Muscle layer of duodenum (tissue), 2 donors: ENCODE measurements around the gene SDK1.

Experiments
- H3K27ac ChIP-seq: one replicate; pipeline ENCODE4 v1.7.0; 2013; ENCODE audit warnings: mild to moderate bottlenecking, low read length
- H3K27me3 ChIP-seq: one replicate; pipeline ENCODE4 v1.7.0; 2013; ENCODE audit warnings: low read depth, mild to moderate bottlenecking, control low read depth, low read length
- H3K36me3 ChIP-seq, 2 donors: one replicate each; pipeline ENCODE4 v1.7.0; 2013; ENCODE audit warnings: low read length in 2 of 2, control low read depth in 1 of 2, mild to moderate bottlenecking in 1 of 2; ENCODE audit not compliant: insufficient read depth in 2 of 2, control insufficient read depth in 1 of 2
- H3K4me1 ChIP-seq, 2 donors: one replicate each; pipeline ENCODE4 v1.7.0; 2013; ENCODE audit warnings: low read length in 2 of 2, mild to moderate bottlenecking in 2 of 2, control low read depth in 1 of 2, moderate library complexity in 1 of 2; ENCODE audit not compliant: insufficient read depth in 2 of 2, control insufficient read depth in 1 of 2
- H3K4me3 ChIP-seq, 2 donors: one replicate each; pipeline ENCODE4 v1.7.0; 2013; ENCODE audit warnings: low read length in 2 of 2, low read depth in 1 of 2, mild to moderate bottlenecking in 1 of 2
- H3K9me3 ChIP-seq, 2 donors: one replicate each; pipeline ENCODE4 v1.7.0; 2013; ENCODE audit warnings: low read length in 2 of 2, control low read depth in 1 of 2, mild to moderate bottlenecking in 1 of 2; ENCODE audit not compliant: control insufficient read depth in 1 of 2
- donor health status: healthy.

SDK1 gene

DNA sequence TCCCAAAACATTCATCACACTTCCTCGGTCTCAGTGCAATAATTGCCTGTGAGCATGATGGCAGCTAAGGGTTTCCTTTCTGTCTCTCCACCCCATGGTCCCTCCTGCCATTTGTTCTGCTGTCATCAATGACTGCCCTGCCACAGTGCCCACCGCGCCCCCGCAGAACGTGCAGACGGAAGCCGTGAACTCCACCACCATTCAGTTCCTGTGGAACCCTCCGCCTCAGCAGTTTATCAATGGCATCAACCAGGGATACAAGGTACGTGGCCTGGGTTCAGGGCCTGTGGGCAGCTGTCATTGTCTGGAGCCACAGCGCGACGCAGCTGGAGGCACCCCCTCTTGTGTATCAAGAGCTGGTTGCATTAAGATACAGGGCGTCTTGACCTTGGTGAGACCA lies 748.1 kb downstream of the SDK1 start:
- no peak overlapping the region for H3K27ac ChIP-seq
- H3K36me3 ChIP-seq = no peaks in the 10 kb centered on the region
- no peaks in the 10 kb centered on the region for H3K9me3 ChIP-seq
- H3K4me3 ChIP-seq = no peak overlapping the region
- no peaks in the 10 kb centered on the region for H3K4me1 ChIP-seq
- no peaks in the 10 kb centered on the region for H3K27me3 ChIP-seq

DNA sequence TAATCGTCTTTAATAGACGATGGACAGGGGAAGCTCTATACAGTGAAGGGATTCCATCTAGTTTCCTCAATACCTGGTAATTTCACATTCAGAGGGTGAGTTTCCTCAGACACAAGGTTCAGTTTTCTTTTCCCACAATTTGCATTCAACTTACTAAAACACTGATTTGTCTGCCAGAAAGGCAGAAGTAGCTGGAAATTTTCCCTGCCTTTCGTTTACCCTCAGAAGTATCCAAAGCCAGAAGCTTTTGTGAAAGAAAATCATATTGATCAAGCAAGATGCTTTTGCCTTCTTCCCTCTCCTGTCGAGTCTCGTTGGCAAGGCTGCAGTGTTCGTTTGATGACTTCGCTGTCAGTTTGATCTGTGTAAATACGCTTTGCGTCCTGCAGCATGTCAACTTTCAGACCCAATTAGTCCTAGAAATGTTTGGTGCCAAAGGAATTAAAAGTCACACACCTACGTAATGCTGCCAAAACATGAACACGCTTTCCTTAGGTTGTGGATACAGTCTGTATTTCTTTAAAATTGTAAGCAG lies 749.1 kb downstream of the SDK1 start:
- no peak overlapping the region for H3K27ac ChIP-seq
- H3K9me3 ChIP-seq = no peaks in the 10 kb centered on the region
- no peaks in the 10 kb centered on the region for H3K4me1 ChIP-seq
- H3K36me3 ChIP-seq = no peaks in the 10 kb centered on the region
- no peak overlapping the region for H3K4me3 ChIP-seq
- no peaks in the 10 kb centered on the region for H3K27me3 ChIP-seq

DNA sequence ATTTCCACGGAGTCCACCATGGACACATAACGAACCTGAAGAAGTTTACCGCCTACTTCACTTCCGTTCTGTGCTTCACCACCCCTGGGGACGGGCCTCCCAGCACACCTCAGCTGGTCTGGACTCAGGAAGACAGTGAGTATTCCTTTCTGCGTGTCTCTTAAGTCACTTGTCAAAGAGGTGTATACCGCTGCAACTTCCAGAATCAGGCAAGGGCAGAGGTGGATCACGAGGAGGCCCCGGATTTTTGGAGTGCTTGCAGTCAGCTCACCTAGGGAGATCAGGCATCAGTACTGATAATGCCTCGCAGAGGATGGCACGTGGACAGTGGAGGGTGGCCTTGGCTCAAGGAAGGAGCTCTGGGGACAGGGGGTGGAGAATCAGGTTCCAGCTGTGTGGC lies 750.6 kb downstream of the SDK1 start:
- no peaks in the 10 kb centered on the region for H3K9me3 ChIP-seq
- no peaks in the 10 kb centered on the region for H3K27me3 ChIP-seq
- H3K27ac ChIP-seq = no peak overlapping the region
- H3K4me3 ChIP-seq = no peak overlapping the region
- no peaks in the 10 kb centered on the region for H3K36me3 ChIP-seq
- no peaks in the 10 kb centered on the region for H3K4me1 ChIP-seq

DNA sequence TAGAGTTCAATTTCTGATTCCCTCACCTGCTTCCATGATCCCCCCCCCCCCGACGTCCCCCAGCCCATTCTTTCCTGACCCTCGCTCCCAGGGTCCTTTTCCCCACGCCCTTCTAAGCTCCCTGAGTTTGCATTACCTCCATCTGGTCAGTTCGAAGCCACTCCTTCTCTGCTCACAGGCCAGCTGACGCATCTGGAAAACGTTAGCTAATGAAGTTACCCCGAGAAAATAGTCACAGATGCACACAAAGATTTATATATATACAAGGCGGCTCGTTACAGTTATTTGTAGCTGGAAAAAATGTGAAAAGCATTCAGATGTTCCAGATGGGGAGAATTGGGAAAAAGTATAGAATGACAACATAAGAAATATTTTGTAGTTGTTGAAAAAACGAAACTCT lies 751.1 kb downstream of the SDK1 start:
- H3K36me3 ChIP-seq = no peaks in the 10 kb centered on the region
- H3K27me3 ChIP-seq = no peaks in the 10 kb centered on the region
- H3K9me3 ChIP-seq = no peaks in the 10 kb centered on the region
- H3K4me3 ChIP-seq = no peak overlapping the region
- H3K27ac ChIP-seq = no peak overlapping the region
- no peaks in the 10 kb centered on the region for H3K4me1 ChIP-seq

DNA sequence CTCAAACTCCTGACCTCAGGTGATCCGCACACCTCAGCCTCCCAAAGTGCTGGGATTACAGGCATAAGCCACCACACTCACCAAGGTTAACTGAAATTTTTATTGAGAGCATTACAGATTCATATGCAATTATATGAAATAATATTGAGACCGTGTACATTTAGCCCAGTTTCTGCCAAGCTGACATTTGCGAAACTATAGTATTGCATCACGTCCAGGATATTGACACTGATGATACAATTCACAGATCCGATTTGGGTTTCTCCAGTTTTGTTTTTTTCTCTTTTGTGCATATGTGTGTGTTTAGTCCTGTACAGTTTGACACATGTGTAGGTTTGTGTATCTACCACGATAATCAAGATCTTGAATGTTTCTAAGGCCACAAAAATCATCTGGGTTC lies 753.1 kb downstream of the SDK1 start:
- Histone ChIP-seq H3K36me3 (no peaks in the 10 kb centered on the region), H3K27me3 (no peaks in the 10 kb centered on the region), H3K4me3 (no peak overlapping the region), H3K4me1 (no peaks in the 10 kb centered on the region), H3K27ac (no peak overlapping the region), H3K9me3 (no peaks in the 10 kb centered on the region)

DNA sequence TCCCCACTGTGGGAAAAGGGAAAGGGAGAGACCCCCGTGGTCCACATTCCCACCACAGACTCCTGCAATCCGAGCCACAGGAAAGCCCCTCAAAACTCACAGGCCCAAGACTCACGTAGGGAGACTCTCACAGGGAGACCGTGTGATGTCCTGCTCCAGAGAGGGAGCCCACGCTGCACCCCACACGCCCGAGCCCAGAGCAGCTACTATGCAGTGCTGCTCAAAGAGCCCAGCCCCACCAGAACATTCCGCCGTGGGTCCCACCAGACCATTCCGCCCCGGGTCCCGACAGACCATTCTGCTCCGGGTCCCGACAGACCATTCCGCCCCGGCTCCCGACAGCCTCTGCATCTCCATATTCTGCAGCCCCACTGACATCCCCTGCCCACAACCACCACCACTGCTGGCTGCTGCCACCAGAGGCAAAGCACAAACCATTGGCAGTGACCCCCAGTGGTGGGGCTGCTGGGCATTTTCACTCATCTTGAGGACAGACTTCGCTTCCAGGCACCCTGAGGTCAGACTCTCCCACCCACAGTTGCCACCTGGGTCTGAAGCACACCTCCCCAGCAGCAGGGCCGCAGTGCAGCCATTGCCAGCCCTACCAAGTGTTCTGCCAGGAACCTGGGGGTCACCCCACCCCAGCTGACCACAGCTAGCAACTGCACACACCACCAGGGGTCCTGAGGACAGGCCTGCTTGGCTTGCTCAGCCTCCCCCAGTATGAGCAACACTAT lies 755.7 kb downstream of the SDK1 start:
- no peaks in the 10 kb centered on the region for H3K4me1 ChIP-seq
- no peaks in the 10 kb centered on the region for H3K9me3 ChIP-seq
- H3K4me3 ChIP-seq = no peak overlapping the region
- no peaks in the 10 kb centered on the region for H3K36me3 ChIP-seq
- no peaks in the 10 kb centered on the region for H3K27me3 ChIP-seq
- no peak overlapping the region for H3K27ac ChIP-seq

DNA sequence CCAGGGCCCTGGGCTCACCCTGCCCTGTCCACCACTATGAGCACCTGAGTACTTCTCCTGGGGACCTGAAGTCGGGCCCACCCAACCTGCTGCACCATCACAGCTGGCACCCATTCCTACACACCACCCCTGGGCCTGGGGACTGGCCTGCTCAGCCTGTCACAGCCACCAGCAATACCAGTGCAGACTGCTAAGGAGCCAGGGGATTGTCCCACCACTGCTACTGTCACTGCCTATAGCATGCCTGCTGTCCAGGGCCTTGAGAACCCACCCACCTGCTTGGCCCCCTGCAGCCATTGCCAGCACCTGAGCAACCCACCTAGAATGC lies 756.2 kb downstream of the SDK1 start:
- Histone ChIP-seq H3K36me3 (no peaks in the 10 kb centered on the region), H3K4me1 (no peaks in the 10 kb centered on the region), H3K4me3 (no peak overlapping the region), H3K9me3 (no peaks in the 10 kb centered on the region), H3K27me3 (no peaks in the 10 kb centered on the region), H3K27ac (no peak overlapping the region)

DNA sequence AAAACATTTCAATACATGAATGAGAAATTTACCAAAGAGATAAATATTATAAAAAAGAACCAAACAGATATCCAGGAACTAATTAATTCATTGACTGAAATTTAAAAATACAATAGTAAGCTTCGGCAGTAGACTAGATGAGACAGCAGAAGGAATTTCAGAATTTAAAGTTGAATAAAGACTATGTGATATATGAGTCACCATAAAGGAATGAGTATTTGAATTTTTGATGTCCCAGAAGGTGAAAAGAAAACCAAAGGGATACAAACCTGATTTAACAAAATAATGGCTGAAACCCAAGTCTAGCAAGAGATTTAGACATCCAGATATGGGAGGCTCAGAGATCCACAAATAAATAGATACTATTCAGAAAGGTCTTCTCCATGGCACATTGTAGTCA lies 757.1 kb downstream of the SDK1 start:
- no peaks in the 10 kb centered on the region for H3K4me1 ChIP-seq
- no peaks in the 10 kb centered on the region for H3K36me3 ChIP-seq

DNA sequence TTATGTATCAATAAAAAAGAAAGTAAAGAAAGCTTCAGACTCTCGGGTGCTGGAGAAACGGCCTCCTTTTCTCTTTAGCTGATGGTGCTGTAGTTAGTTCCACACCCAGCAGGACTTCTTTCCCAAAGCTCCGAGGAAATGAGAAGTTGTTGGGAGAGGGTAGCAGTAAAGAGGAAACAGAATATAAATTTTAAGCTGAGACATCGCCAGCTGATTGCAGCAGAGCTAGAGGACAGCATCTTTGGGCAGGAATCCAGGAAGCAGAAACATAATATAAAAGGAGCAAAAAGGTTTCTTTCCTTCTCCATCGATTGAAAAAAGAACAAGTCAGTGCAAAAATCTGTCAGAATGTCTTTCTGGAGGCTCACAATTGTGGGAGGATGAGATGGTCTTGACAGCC lies 764.1 kb downstream of the SDK1 start:
- H3K27ac ChIP-seq = no peak overlapping the region
- H3K36me3 ChIP-seq = no peaks in the 10 kb centered on the region
- no peaks in the 10 kb centered on the region for H3K9me3 ChIP-seq
- no peaks in the 10 kb centered on the region for H3K27me3 ChIP-seq
- no peak overlapping the region for H3K4me3 ChIP-seq
- no peaks in the 10 kb centered on the region for H3K4me1 ChIP-seq

More for the DNA sequence above, 757.1 kb downstream of the SDK1 start:
- Histone ChIP-seq H3K9me3 (no peaks in the 10 kb centered on the region), H3K27ac (no peak overlapping the region), H3K27me3 (no peaks in the 10 kb centered on the region), H3K4me3 (no peak overlapping the region)

DNA sequence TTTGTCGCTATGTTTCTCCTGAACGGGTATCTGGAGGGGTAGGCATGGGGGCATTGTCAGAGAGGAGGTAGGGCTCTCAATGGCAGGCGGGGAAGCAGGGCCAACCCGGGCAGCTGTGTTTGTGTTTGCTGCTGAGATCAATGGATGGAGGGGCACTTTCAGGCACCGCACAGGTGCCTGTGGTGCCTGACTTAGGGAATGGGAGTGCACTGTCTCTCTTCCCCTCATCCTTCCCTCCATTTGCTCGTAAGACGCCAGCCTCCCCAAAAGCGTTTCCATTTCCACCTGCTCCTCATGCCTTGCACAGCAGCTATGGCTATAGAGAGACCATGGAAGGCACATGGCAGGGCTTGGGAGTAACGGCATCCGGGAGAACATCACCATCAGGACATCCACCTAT lies 765.2 kb downstream of the SDK1 start:
- Histone ChIP-seq H3K4me3 (no peak overlapping the region), H3K27me3 (no peaks in the 10 kb centered on the region), H3K36me3 (no peaks in the 10 kb centered on the region), H3K9me3 (no peaks in the 10 kb centered on the region), H3K4me1 (no peaks in the 10 kb centered on the region), H3K27ac (no peak overlapping the region)

DNA sequence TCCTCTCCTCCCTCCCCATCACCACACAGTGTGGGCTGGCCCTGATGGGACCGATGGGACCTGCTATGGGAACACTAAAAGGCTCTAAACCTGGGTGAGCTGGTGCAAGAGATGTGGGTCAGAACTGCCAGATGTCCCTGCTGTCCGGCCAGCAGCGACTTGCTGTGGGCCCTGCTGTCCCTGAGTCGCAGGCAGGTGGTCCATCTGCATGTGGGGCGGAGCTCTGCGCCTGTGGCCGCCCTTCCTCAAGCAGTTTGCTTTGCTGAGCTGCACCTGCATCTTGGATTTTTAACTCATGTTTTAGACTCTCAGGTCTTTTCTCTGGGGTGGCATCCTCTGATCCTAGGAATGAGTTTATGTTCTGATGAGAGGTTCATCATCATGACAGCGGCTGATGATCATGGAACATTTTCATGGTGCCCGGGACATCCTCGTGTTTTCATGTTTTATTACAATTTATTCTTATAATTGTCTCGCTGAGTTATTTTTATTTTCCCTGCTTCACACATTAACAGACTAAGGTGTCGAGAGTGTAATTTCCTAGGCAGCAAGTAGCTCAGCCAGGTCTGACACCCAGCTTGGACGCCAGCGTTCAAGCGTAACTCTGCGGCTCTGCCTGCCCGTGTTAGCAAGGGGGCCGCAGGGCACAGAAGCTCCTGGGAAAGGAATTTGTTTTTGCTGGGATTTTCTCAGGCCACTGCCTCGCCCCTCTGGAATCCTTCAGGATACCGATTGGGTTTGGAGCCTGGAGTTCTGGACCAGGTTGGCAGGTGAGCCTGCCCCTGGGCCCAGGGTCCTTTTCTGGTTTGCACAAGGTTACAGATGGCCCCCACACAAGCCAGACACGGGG lies 765.8 kb downstream of the SDK1 start:
- H3K27ac ChIP-seq = no peak overlapping the region
- H3K27me3 ChIP-seq = no peaks in the 10 kb centered on the region

More for the DNA sequence above, 765.8 kb downstream of the SDK1 start:
- H3K9me3 ChIP-seq = no peaks in the 10 kb centered on the region
- H3K4me3 ChIP-seq = no peak overlapping the region
- H3K36me3 ChIP-seq = no peaks in the 10 kb centered on the region
- H3K4me1 ChIP-seq = no peaks in the 10 kb centered on the region
